PFSK-1 (cell line): ENCODE data around the gene COL23A1.

Experiments used
- FOXP2 ChIP-seq: optimal IDR thresholded peaks from 2 replicates; pipeline ENCODE3; 2011; ENCODE audit warnings: borderline replicate concordance, control low read depth, inconsistent platforms; ENCODE audit not compliant: insufficient read depth; ENCODE audit errors: extremely low read length, extremely low read depth
- POLR2AphosphoS5 ChIP-seq: IDR thresholded peaks from 2 replicates; pipeline ENCODE4 v1.6.1; 2012; ENCODE audit warnings: low read depth, mild to moderate bottlenecking, control low read depth, low read length, moderate library complexity
- TAF1 ChIP-seq: IDR thresholded peaks from 2 replicates; pipeline ENCODE4 v1.6.1; 2012; ENCODE audit warnings: low read length, control low read depth, borderline replicate concordance; ENCODE audit not compliant: insufficient read depth

DNA sequence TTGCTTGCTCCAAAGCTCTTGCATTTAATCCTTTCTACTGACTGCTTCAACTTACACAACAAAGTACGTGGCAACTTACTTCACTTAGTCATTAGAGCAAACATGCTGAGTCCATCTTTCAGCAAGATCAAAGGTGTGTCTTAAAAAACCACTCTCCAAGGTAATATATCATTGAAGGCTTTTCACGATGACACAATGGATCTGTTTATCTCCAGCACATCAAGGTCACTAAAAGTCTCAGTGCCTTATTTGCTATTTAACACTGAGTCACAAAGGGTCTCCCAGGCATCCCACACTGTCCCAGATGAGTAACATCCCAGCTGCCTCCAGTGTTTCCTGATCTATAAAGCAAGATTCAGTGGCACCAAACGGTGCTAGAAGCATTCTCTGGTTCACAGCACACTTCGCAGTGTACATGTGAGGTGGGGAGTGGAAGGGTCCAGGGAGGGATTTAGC is 40.3 kb upstream of the COL23A1 start:
- no peak for TF ChIP-seq POLR2AphosphoS5
- TF ChIP-seq FOXP2 = no peak
- no peak for TF ChIP-seq TAF1
